Loucy (cell line): ENCODE measurements around the gene DKK1.
"Not testable (repeated sequence)": the region's sequence is repeated elsewhere in the genome, so short reads cannot be mapped to it uniquely, and the experiment has no call there.

ENCODE experiments used
- H2AFZ ChIP-seq: fragments of 200-600 bp; sonication (generic); 2 replicates; pipeline ENCODE4 v1.6.0; 2016; ENCODE audit warnings: antibody characterized with exemption, mild to moderate bottlenecking, low read length, moderate library complexity
- H3F3A ChIP-seq: fragments of 200-600 bp; 2 replicates; pipeline ENCODE4 v1.6.0; 2016; ENCODE audit warnings: antibody characterized with exemption, low read depth, mild to moderate bottlenecking
- H3K27me3 ChIP-seq: fragments of 200-600 bp; sonication (generic); 2 replicates; pipeline ENCODE4 v1.6.1; 2014; ENCODE audit warnings: low read length, mild to moderate bottlenecking; ENCODE audit not compliant: insufficient read depth, poor library complexity, severe bottlenecking
- H3K36me3 ChIP-seq: fragments of 200-600 bp; sonication (generic); 2 replicates; pipeline ENCODE4 v1.6.1; 2016; ENCODE audit warnings: low read length; ENCODE audit not compliant: insufficient read depth
- H3K4me1 ChIP-seq: fragments of 200-600 bp; sonication (generic); 2 replicates; pipeline ENCODE4 v1.5.1; 2014; ENCODE audit warnings: low read length, mild to moderate bottlenecking; ENCODE audit not compliant: insufficient read depth, poor library complexity, severe bottlenecking
- H3K4me2 ChIP-seq: fragments of 200-600 bp; sonication (generic); 2 replicates; pipeline ENCODE4 v1.6.0; 2014; ENCODE audit warnings: antibody characterized with exemption, low read length, low read depth, mild to moderate bottlenecking; ENCODE audit not compliant: poor library complexity, severe bottlenecking
- H3K4me3 ChIP-seq: fragments of 200-600 bp; sonication (generic); 2 replicates; pipeline ENCODE4 v1.5.1; 2014; ENCODE audit warnings: low read length, mild to moderate bottlenecking, mixed read lengths; ENCODE audit not compliant: poor library complexity, severe bottlenecking
- H3K79me2 ChIP-seq: fragments of 200-600 bp; sonication (generic); 2 replicates; pipeline ENCODE4 v1.6.1; 2014; ENCODE audit warnings: low read length; ENCODE audit not compliant: insufficient read depth
- H3K9ac ChIP-seq: fragments of 200-600 bp; sonication (generic); 2 replicates; pipeline ENCODE4 v1.6.0; 2014; ENCODE audit warnings: mild to moderate bottlenecking, low read depth, low read length, moderate library complexity; ENCODE audit not compliant: poor library complexity, severe bottlenecking
- H3K9me2 ChIP-seq: fragments of 200-600 bp; sonication (generic); replicated peaks from 2 replicates; pipeline ENCODE4 v1.6.1; 2016; ENCODE audit warnings: low read depth, low read length, mixed read lengths
- H3K9me3 ChIP-seq: fragments of 200-600 bp; sonication (generic); 2 replicates; pipeline ENCODE4 v1.6.1; 2014; ENCODE audit warnings: mild to moderate bottlenecking, antibody characterized with exemption, low read length, low read depth; ENCODE audit not compliant: insufficient read depth
- H4K20me1 ChIP-seq: fragments of 200-600 bp; sonication (generic); 2 replicates; pipeline ENCODE4 v1.6.0; 2014; ENCODE audit warnings: antibody characterized with exemption, low read length, mild to moderate bottlenecking; ENCODE audit not compliant: insufficient read depth, poor library complexity, severe bottlenecking
- CTCF ChIP-seq: fragments of 200-600 bp; sonication (generic); conservative IDR thresholded peaks from 2 replicates; pipeline ENCODE4 v1.5.1; 2014; ENCODE audit warnings: mild to moderate bottlenecking, antibody characterized with exemption, low read length
- EZH2phosphoT487 ChIP-seq: fragments of 200-600 bp; IDR thresholded peaks from 2 replicates; pipeline ENCODE4 v1.6.1; 2018; ENCODE audit warnings: antibody characterized with exemption, mild to moderate bottlenecking, moderate library complexity, borderline replicate concordance

DKK1 gene

GRCh38 chr10:52359441-52359840, 45.4 kb downstream of the DKK1 start:
- Histone ChIP-seq H3K4me1 (peaks cover 23% of the 10 kb centered on the region), H4K20me1 (no peaks in the 10 kb centered on the region), H2AFZ (no peak overlapping the region), H3K4me3 (no peak overlapping the region), H3K9me2 (no peaks in the 10 kb centered on the region), H3F3A (no peaks in the 10 kb centered on the region), H3K9me3 (no peaks in the 10 kb centered on the region), H3K36me3 (no peaks in the 10 kb centered on the region), H3K4me2 (peak overlapping the region; percentile 51), H3K79me2 (no peaks in the 10 kb centered on the region), H3K9ac (no peak overlapping the region), H3K27me3 (no peaks in the 10 kb centered on the region)
- TF ChIP-seq EZH2phosphoT487 (no peak), CTCF (no peak)

- not testable (repeated sequence) for H4K20me1 ChIP-seq, H3K27me3 ChIP-seq, H3K79me2 ChIP-seq, H3K4me3 ChIP-seq, H3K9me3 ChIP-seq, H3K9me2 ChIP-seq, H3K36me3 ChIP-seq, H2AFZ ChIP-seq, H3K4me1 ChIP-seq, H3K9ac ChIP-seq, H3K4me2 ChIP-seq, H3F3A ChIP-seq
These were observed 51.7 kb downstream of the DKK1 start for GRCh38 chr10:52365547-52366432.
